Thyroid gland (tissue), 4 donors: Measurements from ENCODE around the gene EFCAB6. TPM values are rescaled to one million over a fixed set of nuclear protein-coding genes. Genes with fewer than 3 reads are reported as not detected.

Source experiments
- DNase-seq, 2 donors: peaks; one replicate each; pipeline ENCODE4 v3.0.0-alpha.2; 2019
- H3K27ac ChIP-seq, 3 donors: fragments of 200-600 bp; sonication (generic); 1 replicate in 2 of 3; 2 replicates in 1 of 3; pipeline ENCODE4 v1.5.1; 2016 to 2019; ENCODE audit warnings: mild to moderate bottlenecking in 1 of 3, moderate library complexity in 1 of 3
- H3K27me3 ChIP-seq: fragments of 200-600 bp; sonication (generic); one replicate; pipeline ENCODE4 v1.5.1; 2019
- H3K36me3 ChIP-seq, 2 donors: fragments of 200-600 bp; sonication (generic); one replicate each; pipeline ENCODE4 v1.5.1; 2016 to 2019
- H3K4me1 ChIP-seq, 2 donors: fragments of 200-600 bp; sonication (generic); one replicate each; pipeline ENCODE4 v1.5.1; 2017 to 2019
- H3K4me3 ChIP-seq, 3 donors: fragments of 200-600 bp; sonication (generic); replicated peaks in 1 of 3; 1 replicate in 2 of 3; 2 replicates in 1 of 3; pipeline ENCODE4 v1.5.1; 2016; ENCODE audit warnings: mild to moderate bottlenecking in 1 of 3
- H3K9me3 ChIP-seq: fragments of 200-600 bp; sonication (generic); one replicate; pipeline ENCODE4 v1.5.1; 2017
- CTCF ChIP-seq, 6 experiments: fragments of 200-600 bp in 3 of 6; fragments of 450-650 bp in 3 of 6; sonication (generic) in 3 of 6; IDR thresholded peaks; one replicate each; pipeline ENCODE4 v1.5.1; 2016 to 2019; ENCODE audit warnings: antibody characterized with exemption in 6 of 6, mild to moderate bottlenecking in 2 of 6, inconsistent platforms in 1 of 6, moderate library complexity in 1 of 6
- POLR2A ChIP-seq, 2 donors: fragments of 450-650 bp; IDR thresholded peaks; one replicate each; pipeline ENCODE4 v1.6.1; 2017; ENCODE audit warnings: antibody characterized with exemption in 2 of 2, mild to moderate bottlenecking in 2 of 2, moderate library complexity in 1 of 2
- WGBS, 2 donors: methylation state at CpG; one replicate each; pipeline ENCODE4 v1.1.5; 2017; 5-methylcytosine and 5-hydroxymethylcytosine counted together
- intact Hi-C: fragments of 100-400 bp; cut with DNase I; formaldehyde crosslinking; loops from one replicate; pipeline ENCODE4 v1.15.1; 2023
- small RNA-seq: library from RNA; depleted of rRNA; stranded (forward); fragments of <200 nt; gene quantifications from one replicate; pipeline ENCODE3, GENCODE V24; 2016
- total RNA-seq, 4 donors: library from RNA; depleted of rRNA; stranded (reverse); fragments of >200 nt; gene quantifications; one replicate each; pipeline ENCODE4 v1.2.3, GENCODE V29; 2016

Gene EFCAB6
- total RNA-seq, 4 donors from 2014 or later, result 10.9 to 26.1 (median 14.1) TPM

GRCh38 chr22:43479301-43479950, 332.7 kb downstream of the EFCAB6 start:
- TF ChIP-seq CTCF (IDR thresholded peaks at IDR 0.05) (no peak), POLR2A (IDR thresholded peaks at IDR 0.05) (no peak)
- Histone ChIP-seq H3K4me3 (no peak overlapping the region), H3K36me3 (no peaks in the 10 kb centered on the region), H3K9me3 (no peaks in the 10 kb centered on the region), H3K4me1 (no peaks in the 10 kb centered on the region), H3K27ac (no peak overlapping the region), H3K27me3 (no peaks in the 10 kb centered on the region)
- 71 to 81% methylated on average over 6 to 7 of the region's 7 CpGs for WGBS, 2 donors
- intact Hi-C loops, result no loop called here
- DNase-seq, result no peak

Small RNAs within 50 kb of the gene (small RNA-seq; reads per million reads assigned to genes)
- not detected for gene HMGN2P9

Other genes with a start within 250 kb of the EFCAB6 start
- not detected for gene SULT4A1, start 50.2 kb upstream of the EFCAB6 start, total RNA-seq
- not detected for gene PNPLA5, start 79.7 kb upstream of the EFCAB6 start, total RNA-seq
- gene PNPLA3, start 111.5 kb upstream of the EFCAB6 start, total RNA-seq, result under 1 TPM in 2 of 4 donors, not detected in 2; 0.11 to 0.13 TPM
- 10 to 100 TPM; 31.9 to 38.3 (median 32.1) TPM for gene SAMM50, start 143.1 kb upstream of the EFCAB6 start, total RNA-seq
- 10 to 100 TPM in 2 of 4 donors, 1 to 10 TPM in 2; 6.7 to 34.9 (median 11.0) TPM for gene PARVB, start 212.0 kb upstream of the EFCAB6 start, total RNA-seq